K562 treated with DMSO at 1 percent for 48 hours (cell line): Measurements from ENCODE around the gene CETN1. TPM values are rescaled to one million over a fixed set of nuclear protein-coding genes. Genes with fewer than 3 reads are reported as not detected.

Experiments
- total RNA-seq: library from RNA; unstranded; fragments of 300-600 nt; gene quantifications from 2 replicates; pipeline ENCODE4 v1.2.3, GENCODE V29; 2022; ENCODE audit warnings: low replicate concordance; ENCODE audit errors: extremely low read depth

CETN1 gene
- not detected in 2 replicates for total RNA-seq

DNA sequence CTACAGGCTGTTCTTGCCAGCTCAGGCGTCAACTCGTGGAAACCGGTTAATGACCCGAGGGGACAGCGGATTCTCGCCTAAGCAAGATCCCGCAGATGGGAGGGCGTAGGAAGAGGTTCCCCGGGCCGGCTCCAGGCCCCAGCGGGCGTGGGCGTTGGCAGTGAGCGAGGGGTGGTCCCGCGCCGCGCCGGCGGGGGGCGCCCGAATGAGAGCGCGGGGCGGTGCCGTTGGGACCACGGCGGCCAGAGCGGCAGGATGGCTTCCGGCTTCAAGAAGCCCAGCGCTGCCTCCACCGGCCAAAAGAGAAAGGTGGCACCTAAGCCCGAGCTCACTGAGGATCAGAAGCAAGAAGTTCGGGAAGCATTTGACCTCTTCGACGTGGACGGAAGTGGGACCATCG, at the start of gene CETN1:
CETN1 (plus strand) TSS at position 227 of the 400 bp plus-strand sequence; CDS start at position 256, 29 bp downstream.

Other genes with a start within 250 kb of the CETN1 start
- not detected in 2 replicates for gene COLEC12, start 79.7 kb upstream of the CETN1 start, total RNA-seq
- not detected in 2 replicates for gene CLUL1, start 16.6 kb downstream of the CETN1 start, total RNA-seq
- gene TYMS, start 77.3 kb downstream of the CETN1 start, total RNA-seq = not detected in 2 replicates
- gene ENOSF1, start 132.2 kb downstream of the CETN1 start, total RNA-seq = not detected in 2 replicates
- not detected in 2 replicates for gene YES1, start 231.9 kb downstream of the CETN1 start, total RNA-seq